DND-41 (cell line): ENCODE measurements around the gene SMIM35.

Source experiments
- ATAC-seq: fragments of 200-7000 bp; cut with Tn5 transposase; 3 replicates; pipeline ENCODE4 v1.9.1; 2021; ENCODE audit warnings: low read depth; ENCODE audit not compliant: insufficient read depth
- DNase-seq: peaks from one replicate; pipeline ENCODE4 v3.0.0-alpha.2; 2020
- H2AFZ ChIP-seq: 2 replicates; pipeline ENCODE4 v1.6.0; 2012; ENCODE audit warnings: low read depth, low read length
- H3K27ac ChIP-seq: 2 replicates; pipeline ENCODE4 v1.5.1; 2012; ENCODE audit warnings: low read length, inconsistent platforms
- H3K27me3 ChIP-seq: fragments of 200-600 bp; sonication (generic); 2 replicates; pipeline ENCODE4 v1.6.0; 2012; ENCODE audit warnings: low read length, mild to moderate bottlenecking, inconsistent platforms; ENCODE audit not compliant: insufficient read depth, poor library complexity
- H3K36me3 ChIP-seq: 2 replicates; pipeline ENCODE4 v1.5.1; 2012; ENCODE audit warnings: low read length, inconsistent platforms; ENCODE audit not compliant: insufficient read depth
- H3K4me1 ChIP-seq: 2 replicates; pipeline ENCODE4 v1.5.1; 2012; ENCODE audit warnings: mild to moderate bottlenecking, low read length; ENCODE audit not compliant: insufficient read depth
- H3K4me2 ChIP-seq: 2 replicates; pipeline ENCODE4 v1.6.0; 2012; ENCODE audit warnings: mild to moderate bottlenecking, moderate library complexity, low read length, inconsistent platforms; ENCODE audit not compliant: insufficient read depth
- H3K4me3 ChIP-seq, 2 experiments: fragments of 200-600 bp in 1 of 2; shearing (Covaris generic) in 1 of 2; 2 replicates each; pipeline ENCODE4 v1.5.1; 2012 to 2016; ENCODE audit warnings: inconsistent platforms in 2 of 2, low read length in 2 of 2, mild to moderate bottlenecking in 2 of 2, low read depth in 1 of 2, moderate library complexity in 1 of 2
- H3K79me2 ChIP-seq: 2 replicates; pipeline ENCODE4 v1.6.0; 2012; ENCODE audit warnings: low read length, inconsistent platforms; ENCODE audit not compliant: insufficient read depth
- H3K9ac ChIP-seq: 2 replicates; pipeline ENCODE4 v1.6.0; 2012; ENCODE audit warnings: low read depth, mild to moderate bottlenecking, inconsistent platforms, low read length, moderate library complexity
- H3K9me3 ChIP-seq: 2 replicates; pipeline ENCODE4 v1.5.1; 2012; ENCODE audit warnings: low read length, moderate library complexity, mild to moderate bottlenecking, inconsistent platforms; ENCODE audit not compliant: insufficient read depth, severe bottlenecking
- H4K20me1 ChIP-seq: 2 replicates; pipeline ENCODE4 v1.6.0; 2012; ENCODE audit warnings: low read length; ENCODE audit not compliant: insufficient read depth
- EZH2 ChIP-seq: IDR thresholded peaks from 3 replicates; pipeline ENCODE4 v1.6.1; 2012; ENCODE audit warnings: borderline replicate concordance, low read depth, mild to moderate bottlenecking, moderate library complexity, low read length, inconsistent platforms; ENCODE audit not compliant: severe bottlenecking
- TF ChIP-seq, protein P1 (sequence below): IDR thresholded peaks from 2 replicates; pipeline ENCODE4 v1.5.1; 2012; ENCODE audit warnings: borderline replicate concordance, low read length, moderate library complexity, mild to moderate bottlenecking; ENCODE audit not compliant: poor library complexity, severe bottlenecking; ENCODE audit errors: extremely low read depth

Gene SMIM35

DNA sequence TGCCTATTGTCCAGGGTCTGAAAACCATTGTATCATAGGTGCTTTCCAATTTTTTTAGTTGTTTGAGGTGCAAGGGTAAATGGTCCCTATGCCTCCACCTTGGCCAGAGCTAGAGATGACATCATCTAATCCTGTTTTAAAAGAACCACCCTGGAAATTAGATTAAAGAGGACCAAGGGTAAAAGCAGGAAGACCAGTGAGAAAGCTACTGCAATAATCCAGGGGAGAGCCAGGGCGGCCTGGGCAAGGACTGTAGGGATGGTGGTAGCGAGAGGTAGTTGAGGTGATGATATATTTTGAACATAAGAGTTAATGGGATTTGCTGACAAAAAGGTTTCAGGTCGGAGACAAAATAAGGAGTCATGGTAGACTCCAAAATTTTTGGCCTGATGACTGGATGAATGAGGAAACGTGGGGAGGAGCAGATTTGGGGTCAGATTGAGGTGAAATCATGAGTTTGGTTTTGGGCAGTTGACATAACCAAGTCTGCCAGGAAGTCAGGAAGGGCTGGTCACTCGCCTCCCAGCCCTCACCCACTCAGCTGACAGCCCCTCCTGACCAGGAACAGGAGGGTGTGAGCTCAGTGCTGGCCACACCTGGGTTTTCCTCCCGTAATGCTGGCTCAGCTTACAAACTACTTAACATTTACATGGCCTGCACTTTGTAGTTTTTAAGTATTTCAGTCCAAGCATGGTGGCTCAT is 42.9 kb upstream of the SMIM35 start:
- no peak overlapping the region for H3K4me3 ChIP-seq
- no peaks in the 10 kb centered on the region for H3K4me1 ChIP-seq
- no peaks in the 10 kb centered on the region for H3K79me2 ChIP-seq
- H3K4me2 ChIP-seq: no peak overlapping the region
- no peaks in the 10 kb centered on the region for H3K36me3 ChIP-seq
- ATAC-seq (no peak), DNase-seq (no peak)
- H3K9ac ChIP-seq: no peak overlapping the region
- H4K20me1 ChIP-seq: no peaks in the 10 kb centered on the region
- peaks cover 28% of the 10 kb centered on the region for H3K27me3 ChIP-seq
- no peak overlapping the region for H2AFZ ChIP-seq
- no peak overlapping the region for H3K27ac ChIP-seq
- no peaks in the 10 kb centered on the region for H3K9me3 ChIP-seq
- no peak for TF ChIP-seq EZH2
- TF ChIP-seq, protein P1, sequence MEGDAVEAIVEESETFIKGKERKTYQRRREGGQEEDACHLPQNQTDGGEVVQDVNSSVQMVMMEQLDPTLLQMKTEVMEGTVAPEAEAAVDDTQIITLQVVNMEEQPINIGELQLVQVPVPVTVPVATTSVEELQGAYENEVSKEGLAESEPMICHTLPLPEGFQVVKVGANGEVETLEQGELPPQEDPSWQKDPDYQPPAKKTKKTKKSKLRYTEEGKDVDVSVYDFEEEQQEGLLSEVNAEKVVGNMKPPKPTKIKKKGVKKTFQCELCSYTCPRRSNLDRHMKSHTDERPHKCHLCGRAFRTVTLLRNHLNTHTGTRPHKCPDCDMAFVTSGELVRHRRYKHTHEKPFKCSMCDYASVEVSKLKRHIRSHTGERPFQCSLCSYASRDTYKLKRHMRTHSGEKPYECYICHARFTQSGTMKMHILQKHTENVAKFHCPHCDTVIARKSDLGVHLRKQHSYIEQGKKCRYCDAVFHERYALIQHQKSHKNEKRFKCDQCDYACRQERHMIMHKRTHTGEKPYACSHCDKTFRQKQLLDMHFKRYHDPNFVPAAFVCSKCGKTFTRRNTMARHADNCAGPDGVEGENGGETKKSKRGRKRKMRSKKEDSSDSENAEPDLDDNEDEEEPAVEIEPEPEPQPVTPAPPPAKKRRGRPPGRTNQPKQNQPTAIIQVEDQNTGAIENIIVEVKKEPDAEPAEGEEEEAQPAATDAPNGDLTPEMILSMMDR: no peak

DNA sequence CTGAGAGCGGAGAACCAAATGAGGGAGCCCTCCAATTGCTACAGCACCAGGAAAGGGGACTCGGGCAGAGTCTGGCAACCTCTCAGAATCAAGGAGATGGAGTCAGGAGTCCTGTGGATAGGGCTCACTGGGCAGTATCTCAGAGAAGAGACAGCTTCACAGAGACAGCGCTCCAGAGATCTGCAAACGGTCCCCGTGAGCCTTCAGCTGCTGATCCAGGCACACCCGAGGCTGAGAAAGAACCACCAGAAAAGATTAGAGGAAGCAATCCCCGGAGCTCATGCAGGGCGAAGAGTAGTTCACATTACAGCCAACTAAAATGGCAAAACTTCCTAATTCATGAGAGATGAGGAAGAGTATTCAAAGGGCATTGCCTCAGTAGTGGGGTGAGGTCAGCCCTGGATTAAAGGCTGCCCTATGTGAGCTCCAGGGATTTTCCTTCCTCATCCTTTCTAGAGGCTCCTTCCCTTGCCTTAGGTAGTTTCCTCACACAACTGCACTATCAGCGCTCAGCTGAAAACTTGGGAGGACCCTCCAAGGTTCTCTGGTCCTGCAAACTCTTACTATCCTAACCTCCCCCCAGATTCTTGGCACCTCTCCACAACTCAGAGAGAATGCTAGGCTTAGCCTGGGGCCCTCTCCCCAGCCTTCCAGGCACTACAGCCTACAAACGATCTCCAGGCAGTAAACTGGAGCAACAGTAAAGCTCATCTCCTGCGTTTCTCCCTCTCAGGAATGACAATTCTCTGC is 42.1 kb upstream of the SMIM35 start:
- no peak for DNase-seq
- Histone ChIP-seq H2AFZ (no peak overlapping the region), H3K27me3 (peaks cover 28% of the 10 kb centered on the region), H3K27ac (no peak overlapping the region), H3K4me1 (no peaks in the 10 kb centered on the region), H3K4me3 (no peak overlapping the region), H3K36me3 (no peaks in the 10 kb centered on the region), H3K79me2 (no peaks in the 10 kb centered on the region), H4K20me1 (no peaks in the 10 kb centered on the region), H3K9me3 (no peaks in the 10 kb centered on the region), H3K4me2 (no peak overlapping the region), H3K9ac (no peak overlapping the region)
- ATAC-seq: no peak
- no peak for TF ChIP-seq EZH2
- TF ChIP-seq, protein P1: no peak

DNA sequence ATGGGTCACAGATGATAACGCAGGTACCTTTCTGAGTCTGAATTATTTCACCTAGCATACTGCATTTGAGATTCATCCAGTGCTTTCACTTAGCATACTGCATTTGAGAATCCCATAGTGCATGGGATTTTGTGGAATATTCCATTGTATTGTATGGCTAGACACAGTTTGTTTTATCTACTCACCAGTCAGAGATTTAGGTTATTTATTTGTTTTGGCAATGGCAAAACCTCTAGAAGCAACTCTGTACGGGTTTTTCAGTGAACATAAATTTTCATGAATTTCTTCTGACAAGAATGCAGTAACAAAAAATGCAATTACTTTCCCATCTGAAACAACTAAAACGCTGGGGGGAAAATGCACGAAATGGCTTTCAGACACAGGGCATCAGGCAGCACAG is 41.5 kb upstream of the SMIM35 start:
- Histone ChIP-seq H3K27ac (no peak overlapping the region), H2AFZ (no peak overlapping the region), H3K27me3 (peaks cover 28% of the 10 kb centered on the region), H3K36me3 (no peaks in the 10 kb centered on the region), H3K4me2 (no peak overlapping the region), H3K9ac (no peak overlapping the region), H3K79me2 (no peaks in the 10 kb centered on the region), H3K4me3 (no peak overlapping the region), H4K20me1 (no peaks in the 10 kb centered on the region), H3K4me1 (no peaks in the 10 kb centered on the region), H3K9me3 (no peaks in the 10 kb centered on the region)
- no peak for DNase-seq
- TF ChIP-seq EZH2: no peak
- TF ChIP-seq, protein P1: no peak
- no peak for ATAC-seq
